ENCODE data around the gene TRMT1.
A peak's percentile ranks its signal among the peaks of the same experiment; 100 is the strongest.

TRMT1 gene

GRCh38 chr19:13154911-13155471 lies 38.5 kb upstream of the TRMT1 start:
- Histone ChIP-seq H3F3A (ENCODE audit: insufficient read depth, low read length) (peaks cover 5% of the 10 kb centered on the region), H3K9me3 (ENCODE audit: low read length) (no peaks in the 10 kb centered on the region), H3K27me3 (ENCODE audit: insufficient read depth, low read length) (no peaks in the 10 kb centered on the region; the same call in 1 of the 2 replicates), H3K4me1 (ENCODE audit: insufficient read depth, low read length, severe bottlenecking) (peaks cover 46% of the 10 kb centered on the region), H2AFZ (ENCODE audit: low read length) (no peak overlapping the region), H4K20me1 (ENCODE audit: insufficient read depth, low read length) (no peaks in the 10 kb centered on the region), H3K79me2 (ENCODE audit: insufficient read depth, low read length) (no peaks in the 10 kb centered on the region), H3K4me3 (ENCODE audit: low read depth, low read length, poor library complexity, severe bottlenecking) (peak overlapping the region; percentile 90), H3K9me2 (ENCODE audit: low read depth, low read length) (no peaks in the 10 kb centered on the region), H3K27ac (ENCODE audit: low read depth, low read length, poor library complexity, severe bottlenecking) (no peak overlapping the region), H3K36me3 (ENCODE audit: insufficient read depth, low read length) (peaks cover 6% of the 10 kb centered on the region), H3K4me2 (ENCODE audit: low read length) (peak overlapping the region; percentile 94), H3K9ac (ENCODE audit: low read length) (peak overlapping the region; percentile 88; the same call in 1 of the 2 replicates)
- peak; percentile 46; the same call in 1 of the 2 replicates for TF ChIP-seq CTCF (IDR thresholded peaks at IDR 0.05; ENCODE audit: low read length)
- TF ChIP-seq EZH2 (IDR thresholded peaks at IDR 0.05; ENCODE audit: borderline replicate concordance, low read length), result no peak

- Histone ChIP-seq H3K36me3 (ENCODE audit: insufficient read depth, low read length) (peaks cover 6% of the 10 kb centered on the region), H3K27me3 (ENCODE audit: insufficient read depth, low read length) (no peaks in the 10 kb centered on the region; the same call in 1 of the 2 replicates), H3K9me2 (ENCODE audit: low read depth, low read length) (no peaks in the 10 kb centered on the region), H2AFZ (ENCODE audit: low read length) (no peak overlapping the region), H3K4me2 (ENCODE audit: low read length) (peak overlapping the region; percentile 94), H3K79me2 (ENCODE audit: insufficient read depth, low read length) (no peaks in the 10 kb centered on the region), H3K9ac (ENCODE audit: low read length) (peak overlapping the region; percentile 88), H3K4me3 (ENCODE audit: low read depth, low read length, poor library complexity, severe bottlenecking) (peak overlapping the region; percentile 90), H3K4me1 (ENCODE audit: insufficient read depth, low read length, severe bottlenecking) (peaks cover 46% of the 10 kb centered on the region), H3K27ac (ENCODE audit: low read depth, low read length, poor library complexity, severe bottlenecking) (no peak overlapping the region), H3K9me3 (ENCODE audit: low read length) (no peaks in the 10 kb centered on the region), H4K20me1 (ENCODE audit: insufficient read depth, low read length) (no peaks in the 10 kb centered on the region), H3F3A (ENCODE audit: insufficient read depth, low read length) (peaks cover 5% of the 10 kb centered on the region)
- TF ChIP-seq EZH2 (IDR thresholded peaks at IDR 0.05; ENCODE audit: borderline replicate concordance, low read length) (no peak), CTCF (IDR thresholded peaks at IDR 0.05; ENCODE audit: low read length) (no peak)
These were observed 37.8 kb upstream of the TRMT1 start for GRCh38 chr19:13154241-13154778.

- Histone ChIP-seq H3K4me3 (ENCODE audit: low read depth, low read length, poor library complexity, severe bottlenecking) (peak overlapping the region; percentile 90), H2AFZ (ENCODE audit: low read length) (no peak overlapping the region), H4K20me1 (ENCODE audit: insufficient read depth, low read length) (no peaks in the 10 kb centered on the region), H3K4me2 (ENCODE audit: low read length) (peak overlapping the region; percentile 94), H3K9me3 (ENCODE audit: low read length) (no peaks in the 10 kb centered on the region), H3K27me3 (ENCODE audit: insufficient read depth, low read length) (no peaks in the 10 kb centered on the region; the same call in 1 of the 2 replicates), H3K9me2 (ENCODE audit: low read depth, low read length) (no peaks in the 10 kb centered on the region), H3K79me2 (ENCODE audit: insufficient read depth, low read length) (no peaks in the 10 kb centered on the region), H3F3A (ENCODE audit: insufficient read depth, low read length) (peaks cover 5% of the 10 kb centered on the region), H3K27ac (ENCODE audit: low read depth, low read length, poor library complexity, severe bottlenecking) (no peak overlapping the region), H3K9ac (ENCODE audit: low read length) (peak overlapping the region; percentile 88), H3K4me1 (ENCODE audit: insufficient read depth, low read length, severe bottlenecking) (peaks cover 47% of the 10 kb centered on the region), H3K36me3 (ENCODE audit: insufficient read depth, low read length) (peaks cover 6% of the 10 kb centered on the region)
- TF ChIP-seq EZH2 (IDR thresholded peaks at IDR 0.05; ENCODE audit: borderline replicate concordance, low read length) (no peak), CTCF (IDR thresholded peaks at IDR 0.05; ENCODE audit: low read length) (no peak)
These were observed 37.2 kb upstream of the TRMT1 start for GRCh38 chr19:13153569-13154240.
